Ishikawa (cell line): ENCODE results near the gene FIGNL2.

Experiments
- CEBPB ChIP-seq: IDR thresholded peaks from 2 replicates; pipeline ENCODE4 v1.6.1; 2012
- CREB1 ChIP-seq: IDR thresholded peaks from 2 replicates; pipeline ENCODE4 v1.6.1; 2012; ENCODE audit warnings: low read depth
- EGR1 ChIP-seq: IDR thresholded peaks from 2 replicates; pipeline ENCODE4 v1.6.1; 2012
- EP300 ChIP-seq: IDR thresholded peaks from 2 replicates; pipeline ENCODE4 v1.6.1; 2012; ENCODE audit warnings: borderline replicate concordance
- FOXM1 ChIP-seq: IDR thresholded peaks from 2 replicates; pipeline ENCODE4 v1.6.1; 2012; ENCODE audit warnings: low read depth, borderline replicate concordance
- MAX ChIP-seq: IDR thresholded peaks from 2 replicates; pipeline ENCODE4 v1.6.1; 2012
- NFIC ChIP-seq: IDR thresholded peaks from 2 replicates; pipeline ENCODE4 v1.6.1; 2012
- RAD21 ChIP-seq: IDR thresholded peaks from 2 replicates; pipeline ENCODE4 v1.6.1; 2012; ENCODE audit warnings: low read depth
- REST ChIP-seq: IDR thresholded peaks from 2 replicates; pipeline ENCODE4 v1.6.1; 2012; ENCODE audit warnings: low read depth, mild to moderate bottlenecking
- TAF1 ChIP-seq: IDR thresholded peaks from 2 replicates; pipeline ENCODE4 v1.6.1; 2012; ENCODE audit warnings: low read depth, mild to moderate bottlenecking
- TCF12 ChIP-seq: IDR thresholded peaks from 2 replicates; pipeline ENCODE4 v1.6.1; 2012; ENCODE audit warnings: low read depth
- TEAD4 ChIP-seq: IDR thresholded peaks from 2 replicates; pipeline ENCODE4 v1.6.1; 2012
- USF1 ChIP-seq: IDR thresholded peaks from 2 replicates; pipeline ENCODE4 v1.6.1; 2012
- YY1 ChIP-seq: IDR thresholded peaks from 2 replicates; pipeline ENCODE4 v1.6.1; 2012; ENCODE audit warnings: low read depth
- ZBTB7A ChIP-seq: IDR thresholded peaks from 2 replicates; pipeline ENCODE4 v1.6.1; 2012; ENCODE audit warnings: low read depth

FIGNL2 gene

GRCh38 chr12:51879102-51879501, 30.6 kb upstream of the FIGNL2 start:
- TF ChIP-seq ZBTB7A (no peak), USF1 (no peak), MAX (no peak), YY1 (no peak), NFIC (no peak), TCF12 (no peak), CREB1 (no peak), EGR1 (no peak), TEAD4 (no peak), REST (no peak), FOXM1 (no peak), RAD21 (no peak), EP300 (no peak), CEBPB (no peak), TAF1 (no peak)

GRCh38 chr12:51874486-51874885, 26.0 kb upstream of the FIGNL2 start:
- TF ChIP-seq NFIC (no peak), TCF12 (no peak), TEAD4 (no peak), MAX (no peak), FOXM1 (no peak), EGR1 (no peak), RAD21 (no peak), TAF1 (no peak)

GRCh38 chr12:51874000-51874399, 25.5 kb upstream of the FIGNL2 start:
- TF ChIP-seq CREB1 (no peak), EP300 (no peak), TCF12 (no peak), MAX (no peak), NFIC (no peak), REST (no peak), YY1 (no peak)

- TF ChIP-seq TEAD4 (no peak), RAD21 (no peak), REST (no peak), MAX (no peak), CEBPB (no peak), TCF12 (no peak), CREB1 (no peak), ZBTB7A (no peak), FOXM1 (no peak), YY1 (no peak), EP300 (no peak), USF1 (no peak), NFIC (no peak), EGR1 (no peak), TAF1 (no peak)
These were observed 24.9 kb upstream of the FIGNL2 start for GRCh38 chr12:51873251-51873994.
